Fibroblast of gingiva (primary cell): Measurements from ENCODE around the gene ITGAL.

Experiments used
- DNase-seq: peaks from one replicate; pipeline ENCODE4 v3.0.0-alpha.2; 2011; ENCODE audit warnings: low read depth

The ITGAL gene

DNA sequence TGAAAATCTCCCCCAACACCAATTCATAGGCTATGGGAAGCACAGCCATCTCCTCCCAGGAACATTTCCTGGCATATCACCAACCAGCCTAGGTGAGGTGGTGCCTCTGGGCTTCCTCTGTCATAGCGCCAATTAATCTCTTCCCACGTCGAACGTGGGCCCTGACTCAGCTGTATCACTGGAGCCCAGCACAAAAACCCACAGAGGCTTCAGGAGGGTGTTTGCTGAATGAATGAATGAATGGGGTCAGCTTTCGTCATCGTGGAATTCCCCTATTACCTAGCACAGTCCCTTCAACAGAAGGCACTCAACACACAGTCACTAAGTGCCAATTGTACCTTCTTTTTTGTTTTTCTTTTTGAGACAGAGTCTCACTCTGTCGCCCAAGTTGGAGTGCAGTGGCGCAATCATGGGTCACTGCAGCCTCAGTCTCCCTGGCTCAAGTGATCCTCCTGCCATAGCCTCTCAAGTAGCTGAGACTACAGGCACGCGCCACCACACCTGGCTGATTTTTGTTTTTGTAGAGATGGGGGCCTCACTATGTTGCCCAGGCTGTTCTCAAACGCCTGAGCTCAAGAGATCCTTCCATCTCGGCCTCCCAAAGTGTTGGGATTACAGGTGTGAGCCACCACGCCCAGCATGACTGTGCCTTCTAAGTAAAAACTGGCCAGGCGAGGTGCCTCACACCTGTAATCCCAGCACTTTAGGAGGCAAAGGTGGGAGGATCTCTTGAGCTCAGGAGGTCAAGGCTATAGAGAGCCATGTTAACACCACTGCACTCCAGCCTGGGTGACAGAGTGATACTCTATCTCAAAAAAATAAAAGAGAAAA, 94.8 kb downstream of the ITGAL start:
- DNase-seq = no peak

DNA sequence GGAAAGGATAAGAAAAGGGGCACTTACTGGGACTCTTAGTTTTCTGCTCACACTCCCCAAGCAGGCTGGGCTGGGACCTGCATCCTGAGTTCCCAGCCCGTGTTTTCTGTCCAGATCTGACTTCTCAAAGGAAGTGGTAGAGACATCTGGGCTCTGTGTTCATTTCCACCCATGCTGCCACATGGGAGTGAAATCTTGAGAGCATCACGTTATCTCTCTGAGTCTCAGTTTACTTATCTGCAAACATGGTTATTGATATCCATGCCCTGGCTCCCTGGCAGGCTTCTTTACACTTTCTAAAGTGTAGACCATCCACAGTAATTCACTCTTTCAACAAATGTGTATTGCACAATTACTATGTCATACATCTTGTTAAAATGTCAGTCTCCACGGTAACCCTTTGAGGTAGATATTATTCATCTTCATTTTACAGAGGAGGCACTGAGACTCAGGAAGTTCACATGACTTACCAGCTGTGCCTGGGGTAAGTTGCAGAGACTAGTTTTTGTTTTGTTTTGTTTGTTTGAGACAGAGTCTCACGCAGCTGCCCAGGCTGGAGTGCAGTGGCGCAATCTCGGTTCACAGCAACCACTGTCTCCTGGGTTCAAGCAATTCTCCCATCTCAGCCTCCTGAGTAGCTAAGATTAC, 95.6 kb downstream of the ITGAL start:
- peak; percentile 82 for DNase-seq

DNA sequence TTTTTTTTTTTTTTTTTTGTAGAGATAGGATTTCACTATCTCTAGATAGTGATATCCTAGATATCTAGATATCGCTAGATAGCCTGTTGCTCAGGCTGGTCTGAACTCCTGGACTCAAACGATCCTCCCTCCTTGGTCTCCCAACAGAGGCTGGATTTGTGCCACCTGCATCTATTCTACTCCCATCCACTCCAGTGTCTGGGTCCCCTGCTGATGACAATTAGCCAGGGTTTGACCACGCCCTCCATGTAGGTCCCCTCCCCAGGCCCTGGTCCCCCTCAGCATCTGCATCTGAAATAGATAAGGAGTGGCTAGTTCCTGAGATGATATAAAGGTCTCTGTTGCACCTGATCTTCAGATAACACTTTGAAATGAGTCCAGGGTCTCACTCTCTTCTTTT, 96.7 kb downstream of the ITGAL start:
- DNase-seq = no peak

DNA sequence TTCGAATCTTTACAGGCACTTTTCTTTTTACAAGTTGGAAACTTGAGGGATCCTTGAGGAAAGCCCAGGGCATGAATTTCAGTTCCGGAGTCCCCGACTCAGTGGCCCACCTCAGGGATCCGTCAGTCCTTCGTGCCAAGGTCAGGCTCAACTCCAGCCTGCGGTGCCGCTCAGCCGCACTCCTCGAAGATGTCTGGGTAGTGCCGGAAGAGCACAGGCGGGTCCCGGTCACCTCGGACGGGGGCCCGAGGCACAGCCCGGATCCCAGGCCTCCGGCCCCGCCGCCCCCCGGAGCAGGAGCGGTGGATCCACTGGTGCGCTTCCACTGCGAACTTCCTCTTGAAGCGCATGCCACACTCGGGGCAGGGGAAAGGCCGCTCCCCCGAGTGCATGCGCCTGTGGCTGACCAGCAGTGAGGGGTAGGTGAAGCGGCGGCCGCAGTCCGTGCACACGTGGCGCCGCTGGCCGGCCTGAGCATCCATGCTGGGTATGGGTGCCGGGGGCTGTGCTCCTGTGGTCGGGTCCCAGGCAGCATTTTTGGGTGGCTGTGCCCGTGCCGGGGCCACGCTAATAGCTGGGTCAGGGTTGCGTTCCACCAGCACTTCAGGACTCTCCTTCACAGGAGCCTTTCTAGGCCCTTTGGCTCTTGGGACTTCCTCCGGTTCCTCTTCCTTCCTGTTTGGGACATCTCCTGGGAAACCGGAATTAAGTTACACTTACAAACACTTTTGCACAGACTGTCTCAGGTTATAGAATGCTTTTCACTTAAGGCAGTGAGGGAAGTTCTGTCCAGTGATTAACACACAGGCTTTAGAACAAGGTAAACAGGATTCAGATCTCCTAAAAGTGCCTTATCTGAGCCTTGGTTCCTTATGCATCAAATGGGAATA, 97.4 kb downstream of the ITGAL start:
- DNase-seq = no peak

DNA sequence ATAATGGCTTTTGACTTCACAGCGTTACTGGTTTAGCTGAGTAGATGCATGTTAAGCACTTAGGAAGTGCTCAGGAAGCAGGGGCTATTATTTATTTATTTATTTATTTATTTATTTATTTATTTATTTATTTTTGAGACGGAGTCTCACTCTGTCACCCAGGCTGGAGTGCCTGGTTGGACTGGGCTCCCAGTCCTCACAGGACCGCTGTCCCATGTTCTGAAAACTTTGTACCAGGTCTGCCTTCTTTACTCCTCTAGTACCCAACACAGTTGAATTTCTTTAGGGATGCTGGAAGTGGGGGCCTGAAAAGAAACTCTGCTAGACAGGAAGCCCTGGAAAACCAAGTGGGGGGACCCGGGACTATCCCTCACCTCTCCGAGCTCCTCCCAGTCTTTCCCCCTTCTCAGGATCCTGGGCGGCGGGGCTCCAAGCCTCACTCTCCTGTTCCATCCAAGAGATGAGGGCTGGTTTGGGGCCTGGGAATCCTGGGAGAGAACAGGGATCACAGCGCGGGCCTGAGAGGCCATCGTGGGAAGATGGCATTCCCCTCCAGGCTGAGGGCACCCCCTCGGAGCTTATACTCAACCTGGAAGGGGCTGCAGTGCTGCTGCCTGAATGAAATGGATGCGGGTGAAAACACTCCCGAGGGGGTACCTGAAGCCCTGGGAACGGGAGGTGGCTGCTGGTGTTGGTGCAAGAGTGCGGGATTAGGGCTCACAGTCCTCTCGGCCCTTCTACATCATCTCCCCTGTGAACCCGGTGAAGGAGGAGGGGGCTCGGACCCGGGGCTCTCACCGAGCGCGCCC, 98.3 kb downstream of the ITGAL start:
- DNase-seq = peak; percentile 6

DNA sequence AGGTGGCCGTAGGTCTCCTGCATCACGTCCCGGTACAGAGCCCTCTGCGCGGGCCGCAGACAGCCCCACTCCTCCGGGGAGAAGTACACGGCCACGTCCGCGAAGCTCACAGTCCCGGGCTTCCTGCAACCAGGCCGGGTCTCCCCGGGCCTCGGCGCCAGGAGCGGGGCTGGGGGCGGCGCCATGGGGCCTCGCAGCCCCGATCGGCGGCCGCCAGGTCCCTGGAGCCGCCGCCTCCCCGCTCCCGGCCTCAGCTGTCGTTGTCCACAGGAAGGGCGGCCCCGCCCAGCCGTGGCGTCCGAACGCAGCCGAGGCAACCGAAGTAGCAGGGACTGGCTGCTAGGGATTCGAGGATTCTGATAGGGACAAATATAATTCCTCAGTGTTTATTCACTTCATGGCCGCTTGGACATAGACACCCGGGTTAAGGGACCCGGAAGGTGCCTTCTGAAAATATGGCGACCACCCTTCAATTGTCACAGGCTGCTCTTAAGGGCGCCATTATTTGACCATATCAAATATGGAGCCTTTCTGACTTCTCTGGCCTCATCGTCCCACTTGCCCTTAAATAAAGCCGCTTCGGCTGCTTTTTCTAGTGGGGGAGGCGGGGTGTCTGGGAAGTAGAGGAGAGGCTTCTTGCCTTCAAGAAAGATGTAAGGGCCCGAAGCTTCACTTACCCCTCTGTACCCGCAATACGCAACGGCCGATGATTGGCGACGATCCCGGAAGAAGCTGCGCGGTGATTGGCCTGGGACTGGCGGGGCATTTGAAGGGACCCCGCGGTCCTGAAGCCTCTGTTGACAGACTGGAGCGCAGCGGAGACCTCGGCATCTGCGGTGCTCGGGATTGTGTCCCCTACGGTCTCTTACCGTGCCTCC, 99.1 kb downstream of the ITGAL start, which contains the start of gene ZNF688:
ZNF688 (minus strand) TSS at position 270 of the 878 bp plus-strand sequence; CDS start at position 185, 85 bp downstream.
- peak; percentile 98 for DNase-seq
